ENCODE results near the gene HNF4A. TPM values are rescaled to one million over a fixed set of nuclear protein-coding genes. Genes with fewer than 3 reads are reported as not detected.

The HNF4A gene
- total and polyA plus RNA-seq, 2 of the 13 experiments (the other 11 are each of a cell fraction or from before 2014, with no cell fraction given) = 80.9 to 169 TPM

DNA sequence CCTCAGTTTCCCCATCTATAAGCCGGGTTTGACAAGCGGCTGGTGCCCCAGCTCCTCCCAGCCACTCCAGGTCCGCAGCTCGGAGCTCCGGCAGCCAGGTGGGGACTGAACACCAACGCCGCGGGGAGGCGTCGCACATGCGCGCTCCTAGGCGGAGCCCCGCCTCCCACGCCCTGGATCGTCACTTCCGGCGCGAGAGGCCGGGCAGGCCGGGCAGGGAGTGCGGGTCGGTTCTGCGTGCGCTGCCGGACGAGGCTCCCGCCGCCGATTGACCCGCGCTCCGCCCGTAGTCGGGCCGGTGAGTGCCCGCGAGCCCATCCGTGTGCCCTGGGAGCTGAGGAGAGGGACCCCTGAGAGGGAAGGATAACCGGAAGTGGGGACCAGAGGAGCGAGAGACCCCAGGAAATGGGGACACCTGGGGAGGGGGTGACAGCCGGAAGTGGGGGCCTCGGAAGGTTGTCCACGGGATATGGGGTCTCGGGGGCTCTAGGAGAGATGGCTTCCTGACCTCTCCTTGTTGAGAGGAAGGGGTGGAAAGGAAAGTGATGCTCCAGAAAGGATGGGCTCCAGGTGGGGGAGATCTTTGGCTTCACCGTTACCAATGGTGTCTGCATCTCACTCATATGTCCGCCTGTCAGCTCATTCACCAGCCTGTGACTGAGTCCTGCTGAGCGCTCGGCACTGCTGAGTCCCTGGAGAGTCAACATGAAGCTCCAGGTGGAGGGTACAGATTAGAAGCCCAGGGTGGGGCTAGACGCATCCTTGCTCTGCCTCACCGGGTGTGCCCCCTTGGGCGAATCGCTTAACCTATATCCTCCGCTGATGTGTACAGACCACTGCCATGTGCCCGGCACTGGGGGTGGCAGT, 120.4 kb downstream of the HNF4A start, which contains the start of gene TTPAL (continued):
- TF ChIP-seq PTBP1 (IDR thresholded peaks at IDR 0.05; ENCODE audit: low read depth, low read length, poor library complexity, severe bottlenecking) (no peak), MAF1 (CRISPR knock-in tag; IDR thresholded peaks at IDR 0.05; ENCODE audit: borderline replicate concordance) (peak; percentile 61; the same call in 1 of the 2 replicates), ZNF33B (CRISPR knock-in tag; IDR thresholded peaks at IDR 0.05) (peak; percentile 95), PRPF4 (IDR thresholded peaks at IDR 0.05; ENCODE audit: low read depth, low read length, poor library complexity, severe bottlenecking) (no peak), SMC3 (IDR thresholded peaks at IDR 0.05; ENCODE audit: low read length) (peak; percentile 15; the same call in 1 of the 2 replicates), SALL1 (CRISPR knock-in tag; IDR thresholded peaks at IDR 0.05) (peak; percentile 94), BRD4 (CRISPR knock-in tag; IDR thresholded peaks at IDR 0.05) (peak; percentile 91), ZNF558 (CRISPR knock-in tag; IDR thresholded peaks at IDR 0.05; ENCODE audit: borderline replicate concordance) (peak; percentile 98; the same call in 1 of the 2 replicates), MED1 (CRISPR knock-in tag; IDR thresholded peaks at IDR 0.05) (peak; percentile 73), ZNF30 (CRISPR knock-in tag; IDR thresholded peaks at IDR 0.05) (no peak), SRSF1 (optimal IDR thresholded peaks at IDR 0.05; ENCODE audit: low read depth, low read length) (peak; percentile 96), NR2F1 (CRISPR knock-in tag; IDR thresholded peaks at IDR 0.05) (peak; percentile 22 to 23; a peak in 1 of 4 replicates), ATRX (CRISPR knock-in tag; IDR thresholded peaks at IDR 0.05; ENCODE audit: borderline replicate concordance) (peak; percentile 18; the same call in 1 of the 2 replicates), ESRRA (CRISPR knock-in tag; IDR thresholded peaks at IDR 0.05; ENCODE audit: low read depth) (peak; percentile 91), MIXL1 (CRISPR knock-in tag; IDR thresholded peaks at IDR 0.05) (peak; percentile 91), JARID2 (CRISPR knock-in tag; IDR thresholded peaks at IDR 0.05; ENCODE audit: insufficient replicate concordance) (peak; percentile 95), ZNF879 (CRISPR knock-in tag; IDR thresholded peaks at IDR 0.05) (no peak; the same call in 1 of the 2 replicates), PHF21A (CRISPR knock-in tag; IDR thresholded peaks at IDR 0.05) (peak; percentile 82), GATAD2A (CRISPR knock-in tag; IDR thresholded peaks at IDR 0.05) (peak; percentile 54)
- TF ChIP-seq, protein P1, sequence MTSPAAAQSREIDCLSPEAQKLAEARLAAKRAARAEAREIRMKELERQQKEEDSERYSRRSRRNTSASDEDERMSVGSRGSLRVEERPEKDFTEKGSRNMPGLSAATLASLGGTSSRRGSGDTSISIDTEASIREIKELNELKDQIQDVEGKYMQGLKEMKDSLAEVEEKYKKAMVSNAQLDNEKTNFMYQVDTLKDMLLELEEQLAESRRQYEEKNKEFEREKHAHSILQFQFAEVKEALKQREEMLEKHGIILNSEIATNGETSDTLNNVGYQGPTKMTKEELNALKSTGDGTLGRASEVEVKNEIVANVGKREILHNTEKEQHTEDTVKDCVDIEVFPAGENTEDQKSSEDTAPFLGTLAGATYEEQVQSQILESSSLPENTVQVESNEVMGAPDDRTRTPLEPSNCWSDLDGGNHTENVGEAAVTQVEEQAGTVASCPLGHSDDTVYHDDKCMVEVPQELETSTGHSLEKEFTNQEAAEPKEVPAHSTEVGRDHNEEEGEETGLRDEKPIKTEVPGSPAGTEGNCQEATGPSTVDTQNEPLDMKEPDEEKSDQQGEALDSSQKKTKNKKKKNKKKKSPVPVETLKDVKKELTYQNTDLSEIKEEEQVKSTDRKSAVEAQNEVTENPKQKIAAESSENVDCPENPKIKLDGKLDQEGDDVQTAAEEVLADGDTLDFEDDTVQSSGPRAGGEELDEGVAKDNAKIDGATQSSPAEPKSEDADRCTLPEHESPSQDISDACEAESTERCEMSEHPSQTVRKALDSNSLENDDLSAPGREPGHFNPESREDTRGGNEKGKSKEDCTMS (CRISPR knock-in tag; conservative IDR thresholded peaks at IDR 0.05) = peak; percentile 76
- TF ChIP-seq, protein P2, sequence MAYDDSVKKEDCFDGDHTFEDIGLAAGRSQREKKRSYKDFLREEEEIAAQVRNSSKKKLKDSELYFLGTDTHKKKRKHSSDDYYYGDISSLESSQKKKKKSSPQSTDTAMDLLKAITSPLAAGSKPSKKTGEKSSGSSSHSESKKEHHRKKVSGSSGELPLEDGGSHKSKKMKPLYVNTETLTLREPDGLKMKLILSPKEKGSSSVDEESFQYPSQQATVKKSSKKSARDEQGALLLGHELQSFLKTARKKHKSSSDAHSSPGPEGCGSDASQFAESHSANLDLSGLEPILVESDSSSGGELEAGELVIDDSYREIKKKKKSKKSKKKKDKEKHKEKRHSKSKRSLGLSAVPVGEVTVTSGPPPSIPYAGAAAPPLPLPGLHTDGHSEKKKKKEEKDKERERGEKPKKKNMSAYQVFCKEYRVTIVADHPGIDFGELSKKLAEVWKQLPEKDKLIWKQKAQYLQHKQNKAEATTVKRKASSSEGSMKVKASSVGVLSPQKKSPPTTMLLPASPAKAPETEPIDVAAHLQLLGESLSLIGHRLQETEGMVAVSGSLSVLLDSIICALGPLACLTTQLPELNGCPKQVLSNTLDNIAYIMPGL (CRISPR knock-in tag; IDR thresholded peaks at IDR 0.05; ENCODE audit: borderline replicate concordance in 1 of 2, low read depth in 1 of 2) = peak; percentile 95 to 98
- TF ChIP-seq, protein P3, sequence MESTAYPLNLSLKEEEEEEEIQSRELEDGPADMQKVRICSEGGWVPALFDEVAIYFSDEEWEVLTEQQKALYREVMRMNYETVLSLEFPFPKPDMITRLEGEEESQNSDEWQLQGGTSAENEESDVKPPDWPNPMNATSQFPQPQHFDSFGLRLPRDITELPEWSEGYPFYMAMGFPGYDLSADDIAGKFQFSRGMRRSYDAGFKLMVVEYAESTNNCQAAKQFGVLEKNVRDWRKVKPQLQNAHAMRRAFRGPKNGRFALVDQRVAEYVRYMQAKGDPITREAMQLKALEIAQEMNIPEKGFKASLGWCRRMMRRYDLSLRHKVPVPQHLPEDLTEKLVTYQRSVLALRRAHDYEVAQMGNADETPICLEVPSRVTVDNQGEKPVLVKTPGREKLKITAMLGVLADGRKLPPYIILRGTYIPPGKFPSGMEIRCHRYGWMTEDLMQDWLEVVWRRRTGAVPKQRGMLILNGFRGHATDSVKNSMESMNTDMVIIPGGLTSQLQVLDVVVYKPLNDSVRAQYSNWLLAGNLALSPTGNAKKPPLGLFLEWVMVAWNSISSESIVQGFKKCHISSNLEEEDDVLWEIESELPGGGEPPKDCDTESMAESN (CRISPR knock-in tag; conservative IDR thresholded peaks at IDR 0.05) = peak; percentile 96
- TF ChIP-seq, protein P4, sequence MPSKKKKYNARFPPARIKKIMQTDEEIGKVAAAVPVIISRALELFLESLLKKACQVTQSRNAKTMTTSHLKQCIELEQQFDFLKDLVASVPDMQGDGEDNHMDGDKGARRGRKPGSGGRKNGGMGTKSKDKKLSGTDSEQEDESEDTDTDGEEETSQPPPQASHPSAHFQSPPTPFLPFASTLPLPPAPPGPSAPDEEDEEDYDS (CRISPR knock-in tag; IDR thresholded peaks at IDR 0.05) = peak; percentile 94
